Measurements from ENCODE around the gene ALPG. TPM values are rescaled to one million over a fixed set of nuclear protein-coding genes. Genes with fewer than 3 reads are reported as not detected.

Gene ALPG
- total and polyA plus RNA-seq, 10 of the 15 experiments (the other 5 are each of a cell fraction or from before 2014, with no cell fraction given), result not detected

DNA sequence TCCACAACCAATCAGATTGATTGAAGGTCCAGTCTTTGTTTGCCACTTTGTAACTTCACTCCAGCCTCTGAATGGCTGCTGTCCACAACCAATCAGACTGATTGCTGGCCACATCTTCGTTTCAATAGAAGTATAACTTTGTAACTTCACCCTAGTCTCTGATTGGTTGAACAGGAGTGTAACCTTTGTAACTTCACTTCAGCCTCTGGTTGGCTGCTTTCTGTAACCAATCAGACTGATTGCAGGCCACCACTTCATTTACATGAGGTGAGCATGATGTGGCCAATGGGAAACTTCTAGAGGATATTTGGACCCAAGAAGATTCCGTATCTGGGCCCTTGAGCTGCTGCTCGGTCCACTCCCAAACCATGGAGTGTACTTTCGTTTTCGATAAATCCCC lies 45.0 kb upstream of the ALPG start (continued):
- TF ChIP-seq, protein P1, sequence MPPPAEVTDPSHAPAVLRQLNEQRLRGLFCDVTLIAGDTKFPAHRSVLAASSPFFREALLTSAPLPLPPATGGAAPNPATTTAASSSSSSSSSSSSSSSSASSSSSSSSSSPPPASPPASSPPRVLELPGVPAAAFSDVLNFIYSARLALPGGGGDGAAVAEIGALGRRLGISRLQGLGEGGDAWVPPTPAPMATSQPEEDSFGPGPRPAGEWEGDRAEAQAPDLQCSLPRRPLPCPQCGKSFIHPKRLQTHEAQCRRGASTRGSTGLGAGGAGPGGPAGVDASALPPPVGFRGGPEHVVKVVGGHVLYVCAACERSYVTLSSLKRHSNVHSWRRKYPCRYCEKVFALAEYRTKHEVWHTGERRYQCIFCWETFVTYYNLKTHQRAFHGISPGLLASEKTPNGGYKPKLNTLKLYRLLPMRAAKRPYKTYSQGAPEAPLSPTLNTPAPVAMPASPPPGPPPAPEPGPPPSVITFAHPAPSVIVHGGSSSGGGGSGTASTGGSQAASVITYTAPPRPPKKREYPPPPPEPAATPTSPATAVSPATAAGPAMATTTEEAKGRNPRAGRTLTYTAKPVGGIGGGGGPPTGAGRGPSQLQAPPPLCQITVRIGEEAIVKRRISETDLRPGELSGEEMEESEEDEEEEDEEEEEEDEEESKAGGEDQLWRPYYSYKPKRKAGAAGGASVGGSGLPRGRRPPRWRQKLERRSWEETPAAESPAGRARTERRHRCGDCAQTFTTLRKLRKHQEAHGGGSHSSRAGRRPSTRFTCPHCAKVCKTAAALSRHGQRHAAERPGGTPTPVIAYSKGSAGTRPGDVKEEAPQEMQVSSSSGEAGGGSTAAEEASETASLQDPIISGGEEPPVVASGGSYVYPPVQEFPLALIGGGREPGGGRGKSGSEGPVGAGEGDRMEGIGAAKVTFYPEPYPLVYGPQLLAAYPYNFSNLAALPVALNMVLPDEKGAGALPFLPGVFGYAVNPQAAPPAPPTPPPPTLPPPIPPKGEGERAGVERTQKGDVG (CRISPR knock-in tag; IDR thresholded peaks at IDR 0.05), result no peak
- TF ChIP-seq NFYA (IDR thresholded peaks at IDR 0.05; ENCODE audit: borderline replicate concordance, low read depth, low read length) (no peak), HDAC6 (IDR thresholded peaks at IDR 0.05; ENCODE audit: unreplicated experiment) (no peak), NFXL1 (IDR thresholded peaks at IDR 0.05; ENCODE audit: borderline replicate concordance) (no peak)

DNA sequence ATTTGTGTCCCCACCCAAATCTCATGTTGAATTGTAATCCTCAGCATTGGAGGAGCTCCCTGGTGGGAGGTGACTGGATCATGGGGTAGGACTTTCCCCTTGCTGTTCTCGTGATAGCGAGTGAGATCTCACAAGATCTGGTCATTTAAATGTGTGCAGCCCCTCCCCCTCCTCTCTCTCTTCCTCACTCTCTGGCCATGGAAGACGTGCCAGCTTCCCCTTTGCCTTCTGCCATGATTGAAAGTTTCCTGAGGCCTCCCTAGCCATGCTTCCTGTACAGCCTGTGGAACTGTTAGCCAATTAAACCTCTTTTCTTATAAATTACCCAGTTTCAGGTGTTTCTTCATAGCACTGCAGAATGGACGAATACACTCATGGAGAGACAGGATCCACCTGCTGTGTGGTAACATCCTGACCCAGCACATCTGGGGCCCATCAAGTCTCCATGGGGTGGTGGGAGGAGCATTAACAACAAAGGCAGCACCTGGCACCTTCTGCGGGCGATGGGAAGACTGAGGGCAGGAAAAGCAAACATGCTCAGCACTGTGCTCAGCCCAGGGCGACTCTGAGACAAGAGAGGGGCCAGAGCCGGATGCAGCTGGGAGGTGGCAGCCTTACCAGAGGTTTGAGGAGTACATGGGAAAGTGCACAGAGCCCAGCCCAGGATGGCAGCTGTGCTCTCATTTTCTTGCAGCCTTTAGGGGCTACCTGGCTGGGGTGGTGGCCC lies 44.3 kb upstream of the ALPG start:
- no TSS peak for BruUV-seq (replicated peaks)
- RAD21 ChIA-PET (ENCODE audit: unreplicated experiment), result no interaction called here
- Histone ChIP-seq H3K4me2 (ENCODE audit: control insufficient read depth, insufficient read depth) (no peak overlapping the region), H3K4me3 (no peak overlapping the region), H3K9me3 (replicated peaks; ENCODE audit: control insufficient read depth, insufficient read depth, low read length) (no peaks in the 10 kb centered on the region; the same call in 2 of the 3 replicates), H2AFZ (ENCODE audit: control insufficient read depth, low read depth, low read length) (no peak overlapping the region), H3K4me1 (ENCODE audit: control insufficient read depth, insufficient read depth, low read length) (peaks cover 9% of the 10 kb centered on the region), H3K79me2 (ENCODE audit: control insufficient read depth, insufficient read depth, low read length) (no peaks in the 10 kb centered on the region), H3K27me3 (replicated peaks in 1 of 2; ENCODE audit: control insufficient read depth in 2 of 2, insufficient read depth in 2 of 2, low read length in 1 of 2) (no peaks in the 10 kb centered on the region), H3K9ac (ENCODE audit: control insufficient read depth, insufficient read depth, low read length) (no peak overlapping the region), H3K36me3 (ENCODE audit: control insufficient read depth in 2 of 2, insufficient read depth in 2 of 2, low read length in 1 of 2) (no peaks in the 10 kb centered on the region), H3K27ac (ENCODE audit: control insufficient read depth, insufficient read depth) (no peak overlapping the region), H4K20me1 (ENCODE audit: control insufficient read depth, insufficient read depth) (no peaks in the 10 kb centered on the region)
- CTCF ChIA-PET, result no interaction called here
- intact Hi-C loops (cut with micrococcal nuclease; ENCODE audit: unreplicated experiment) (no loop called here), in situ Hi-C loops (cut with MboI) (no loop called here)
- DNase-seq (ENCODE audit: low read depth, low spot score) (no peak), ATAC-seq (no peak), FAIRE-seq (no peak)
- SMC1A ChIA-PET (ENCODE audit: uncharacterized antibody, unreplicated experiment), result no interaction called here
- WGBS (ENCODE audit: insufficient coverage, insufficient replicate concordance, low lambda C conversion rate, missing lambda C conversion rate), result 66% methylated on average over 8 of the region's 8 CpGs
- POLR2A ChIA-PET, result no interaction called here
- TF ChIP-seq NFYB (IDR thresholded peaks at IDR 0.05; ENCODE audit: insufficient read depth, low read depth, low read length) (no peak), MLLT1 (IDR thresholded peaks at IDR 0.05) (no peak), NRF1 (conservative IDR thresholded peaks at IDR 0.05; ENCODE audit: low read depth, low read length) (no peak), ZNF592 (IDR thresholded peaks at IDR 0.05) (no peak)
- TF ChIP-seq, protein P2, sequence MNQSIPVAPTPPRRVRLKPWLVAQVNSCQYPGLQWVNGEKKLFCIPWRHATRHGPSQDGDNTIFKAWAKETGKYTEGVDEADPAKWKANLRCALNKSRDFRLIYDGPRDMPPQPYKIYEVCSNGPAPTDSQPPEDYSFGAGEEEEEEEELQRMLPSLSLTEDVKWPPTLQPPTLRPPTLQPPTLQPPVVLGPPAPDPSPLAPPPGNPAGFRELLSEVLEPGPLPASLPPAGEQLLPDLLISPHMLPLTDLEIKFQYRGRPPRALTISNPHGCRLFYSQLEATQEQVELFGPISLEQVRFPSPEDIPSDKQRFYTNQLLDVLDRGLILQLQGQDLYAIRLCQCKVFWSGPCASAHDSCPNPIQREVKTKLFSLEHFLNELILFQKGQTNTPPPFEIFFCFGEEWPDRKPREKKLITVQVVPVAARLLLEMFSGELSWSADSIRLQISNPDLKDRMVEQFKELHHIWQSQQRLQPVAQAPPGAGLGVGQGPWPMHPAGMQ (IDR thresholded peaks at IDR 0.05; ENCODE audit: borderline replicate concordance), result no peak

All from GM12878 (cell line).